ENCODE measurements around the gene CRYBB1.

Gene CRYBB1

GRCh38 chr22:26606611-26607010, 11.2 kb downstream of the CRYBB1 start:
- DNase-seq (ENCODE audit: low read depth in 2 of 2) = no peak

- no peak for DNase-seq (ENCODE audit: low read depth in 2 of 2)
These were observed 13.5 kb downstream of the CRYBB1 start for GRCh38 chr22:26604368-26604767.

GRCh38 chr22:26602127-26602526, 15.7 kb downstream of the CRYBB1 start:
- no peak for DNase-seq (ENCODE audit: low read depth in 2 of 2)

- no peak for DNase-seq (ENCODE audit: low read depth in 2 of 2)
These were observed 16.1 kb downstream of the CRYBB1 start for GRCh38 chr22:26601726-26602125.

GRCh38 chr22:26599505-26599904, 18.3 kb downstream of the CRYBB1 start:
- no peak for DNase-seq (ENCODE audit: low read depth in 2 of 2)

GRCh38 chr22:26597480-26597879, 20.3 kb downstream of the CRYBB1 start:
- DNase-seq (ENCODE audit: low read depth in 2 of 2) = no peak

- no peak for DNase-seq (ENCODE audit: low read depth in 2 of 2)
These were observed 20.8 kb downstream of the CRYBB1 start for GRCh38 chr22:26597026-26597425.

GRCh38 chr22:26593763-26594162, 24.1 kb downstream of the CRYBB1 start:
- no peak for DNase-seq (ENCODE audit: low read depth in 2 of 2)

- no peak for DNase-seq (ENCODE audit: low read depth in 2 of 2)
These were observed 25.4 kb downstream of the CRYBB1 start for GRCh38 chr22:26592421-26592891.

GRCh38 chr22:26589845-26590736, 27.7 kb downstream of the CRYBB1 start, which contains the start of gene TPST2:
Gene TPST2, minus strand, starts transcription at chr22:26590132. Its CDS starts 48,502 bp downstream, at chr22:26541630.
- DNase-seq (ENCODE audit: low read depth in 2 of 2) = peak; percentile 44 to 49

- no peak for DNase-seq (ENCODE audit: low read depth in 2 of 2)
These were observed 28.4 kb downstream of the CRYBB1 start for GRCh38 chr22:26589367-26589844.

- no peak for DNase-seq (ENCODE audit: low read depth in 2 of 2)
These were observed 29.0 kb downstream of the CRYBB1 start for GRCh38 chr22:26588729-26589366.

GRCh38 chr22:26587991-26588613, 29.7 kb downstream of the CRYBB1 start:
- no peak for DNase-seq (ENCODE audit: low read depth in 2 of 2)

- DNase-seq (ENCODE audit: low read depth in 2 of 2) = no peak
These were observed 31.1 kb downstream of the CRYBB1 start for GRCh38 chr22:26586556-26587325.

- peak; percentile 42 to 44 for DNase-seq (ENCODE audit: low read depth in 2 of 2)
These were observed 32.6 kb downstream of the CRYBB1 start for GRCh38 chr22:26585104-26585790.

- no peak for DNase-seq (ENCODE audit: low read depth in 2 of 2)
These were observed 33.8 kb downstream of the CRYBB1 start for GRCh38 chr22:26584010-26584409.

- no peak for DNase-seq (ENCODE audit: low read depth in 2 of 2)
These were observed 36.1 kb downstream of the CRYBB1 start for GRCh38 chr22:26581633-26582168.

- no peak for DNase-seq (ENCODE audit: low read depth in 2 of 2)
These were observed 36.8 kb downstream of the CRYBB1 start for GRCh38 chr22:26581026-26581425.

GRCh38 chr22:26580240-26580962, 37.4 kb downstream of the CRYBB1 start:
- DNase-seq (ENCODE audit: low read depth in 2 of 2) = no peak

- DNase-seq (ENCODE audit: low read depth in 2 of 2) = no peak
These were observed 38.4 kb downstream of the CRYBB1 start for GRCh38 chr22:26579331-26579886.

Measured in fibroblast of skin of left quadriceps (primary cell).